Measurements from ENCODE around the gene DCT.
A peak's percentile ranks its signal among the peaks of the same experiment; 100 is the strongest.

Gene DCT

GRCh38 chr13:94395860-94396259 is 83.6 kb downstream of the DCT start:
- no peak for DNase-seq (ENCODE audit: low spot score)

DNA sequence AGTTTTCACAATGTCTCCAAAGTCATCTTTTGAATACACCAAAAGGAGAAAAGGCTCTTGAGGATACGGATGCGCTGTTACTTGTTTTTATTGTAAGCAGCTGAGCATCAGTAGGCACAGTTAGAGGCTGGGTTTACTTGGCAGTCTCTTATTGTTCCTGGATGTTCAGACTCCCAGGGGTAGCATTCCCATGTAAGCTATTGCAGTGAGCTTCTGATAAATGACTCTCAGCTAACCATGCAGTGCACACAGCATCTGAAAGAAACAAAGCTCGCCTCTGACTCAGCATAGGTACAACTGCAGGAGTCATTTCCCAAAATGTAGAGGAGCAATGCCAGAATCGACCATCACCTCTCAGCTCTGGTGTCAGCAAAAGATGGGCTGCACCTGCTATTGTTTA is 84.8 kb downstream of the DCT start:
- no peak for DNase-seq (ENCODE audit: low spot score)

DNA sequence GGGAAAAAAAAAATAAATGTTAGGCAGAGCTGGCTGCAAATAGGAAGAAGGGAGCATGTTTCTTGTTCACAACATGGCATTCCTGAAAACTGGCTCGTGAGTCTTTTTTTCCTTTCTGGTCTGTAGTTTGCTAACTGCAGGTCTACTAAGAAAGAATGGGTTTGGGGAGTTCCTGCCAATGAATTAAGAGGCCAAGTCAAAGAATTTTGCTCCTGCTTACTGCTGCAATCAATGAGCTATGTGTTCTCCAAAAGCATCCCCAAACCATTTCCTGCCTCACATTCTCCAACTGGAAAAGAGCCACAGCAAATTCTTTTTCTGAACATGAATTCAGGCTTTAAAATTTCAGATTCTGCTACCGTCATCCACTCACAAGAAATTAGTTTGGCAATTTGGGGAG is 88.6 kb downstream of the DCT start:
- DNase-seq (ENCODE audit: low spot score): no peak

DNA sequence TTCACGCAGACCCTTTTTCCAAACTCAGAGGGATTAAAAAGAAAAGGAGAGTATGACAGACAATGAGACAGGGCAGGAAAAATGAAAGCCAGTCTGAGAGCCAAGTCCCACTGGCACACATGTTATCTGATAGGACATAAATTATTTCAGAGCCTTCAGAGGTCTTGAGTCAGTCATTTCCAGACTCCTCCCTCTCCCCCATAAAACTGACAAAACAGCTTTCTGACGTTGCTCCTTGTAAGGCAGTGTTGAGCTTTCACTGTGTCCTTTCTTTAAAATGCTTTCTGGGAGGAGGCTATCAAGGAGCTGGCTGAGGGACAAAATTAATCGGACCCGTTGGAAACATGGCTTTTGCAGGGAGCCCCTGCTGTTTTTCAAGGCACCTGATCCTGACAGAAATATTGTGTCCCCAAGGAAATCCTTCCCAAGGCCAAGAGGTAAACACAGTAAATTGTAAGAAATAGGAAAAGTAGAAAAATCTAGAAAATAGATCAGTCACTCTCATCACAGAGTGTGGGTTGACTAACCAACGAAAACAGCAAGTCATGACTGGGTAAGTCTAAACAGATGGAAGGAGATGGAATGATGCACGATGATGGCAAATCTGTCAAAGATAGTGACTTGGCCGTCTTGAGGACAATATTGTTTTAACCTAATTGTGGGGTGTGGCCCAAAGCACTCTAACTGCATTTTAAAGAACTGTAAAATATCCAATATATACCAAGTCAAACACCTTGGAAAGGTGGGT is 89.7 kb downstream of the DCT start:
- peak; percentile 20 for DNase-seq (ENCODE audit: low spot score)

- no peak for DNase-seq (ENCODE audit: low spot score)
Measured at GRCh38 chr13:94387047-94387446, 92.4 kb downstream of the DCT start.

Measured in SK-N-DZ (cell line).